Epithelial cell of esophagus (primary cell): ENCODE results near the gene CCDC83.
"Not testable (repeated sequence)": the region's sequence is repeated elsewhere in the genome, so short reads cannot be mapped to it uniquely, and the experiment has no call there.

Experiments
- DNase-seq: peaks from one replicate; pipeline ENCODE4 v3.0.0; 2010; ENCODE audit warnings: low read depth
- H3K4me3 ChIP-seq: 2 replicates; pipeline ENCODE4 v1.5.1; 2011; ENCODE audit warnings: mild to moderate bottlenecking, low read length, control low read depth
- CTCF ChIP-seq: IDR thresholded peaks from 2 replicates; pipeline ENCODE4 v1.5.1; 2011; ENCODE audit warnings: low read depth, mild to moderate bottlenecking, low read length, control low read depth, inconsistent platforms; ENCODE audit not compliant: insufficient read depth; ENCODE audit errors: missing control alignments

CCDC83 gene

GRCh38 chr11:85948884-85949283 is 93.7 kb downstream of the CCDC83 start:
- TF ChIP-seq CTCF, result no peak
- H3K4me3 ChIP-seq, result no peak overlapping the region
- DNase-seq, result peak; percentile 74

GRCh38 chr11:85949798-85950197 is 94.6 kb downstream of the CCDC83 start:
- no peak for DNase-seq
- no peak for TF ChIP-seq CTCF

GRCh38 chr11:85950317-85951048 is 95.3 kb downstream of the CCDC83 start:
- TF ChIP-seq CTCF, result no peak
- DNase-seq, result no peak
- H3K4me3 ChIP-seq, result no peak overlapping the region

More at GRCh38 chr11:85949798-85950197, 94.6 kb downstream of the CCDC83 start:
- H3K4me3 ChIP-seq, result no peak overlapping the region

- no peak for DNase-seq
- TF ChIP-seq CTCF, result no peak
- H3K4me3 ChIP-seq, result no peak overlapping the region
These were observed 95.8 kb downstream of the CCDC83 start for GRCh38 chr11:85951049-85951405.

- no peak for TF ChIP-seq CTCF
- no peak for DNase-seq
- no peak overlapping the region for H3K4me3 ChIP-seq
These were observed 96.4 kb downstream of the CCDC83 start for GRCh38 chr11:85951428-85952107.

- not testable (repeated sequence) for DNase-seq, H3K4me3 ChIP-seq
These were observed 96.9 kb downstream of the CCDC83 start for GRCh38 chr11:85952108-85952485.

GRCh38 chr11:85953491-85954143 is 98.4 kb downstream of the CCDC83 start:
- TF ChIP-seq CTCF, result no peak
- DNase-seq, result no peak
- no peak overlapping the region for H3K4me3 ChIP-seq
